Measurements from ENCODE around the gene MRPL55. TPM values are rescaled to one million over a fixed set of nuclear protein-coding genes. Genes with fewer than 3 reads are reported as not detected.
"Not testable (repeated sequence)": the region's sequence is repeated elsewhere in the genome, so short reads cannot be mapped to it uniquely, and the experiment has no call there.

MRPL55 gene
- polyA plus RNA-seq, 1 experiment, result 80.8 TPM

GRCh38 chr1:228114827-228115226 is 5.7 kb upstream of the MRPL55 start:
- TF ChIP-seq CTCF (IDR thresholded peaks at IDR 0.05; ENCODE audit: insufficient read depth, low read depth, low read length), result no peak
- no peak for DNase-seq (ENCODE audit: low read depth)
- ChIA-PET CTCF (no interaction called here), POLR2A (no interaction called here)
- Histone ChIP-seq H3K36me3 (ENCODE audit: control insufficient read depth, insufficient read depth, low read length) (no peaks in the 10 kb centered on the region), H3K4me3 (ENCODE audit: low read depth, low read length) (no peak overlapping the region), H3K27me3 (ENCODE audit: control insufficient read depth, insufficient read depth, low read length) (no peaks in the 10 kb centered on the region)

- Histone ChIP-seq H3K36me3 (ENCODE audit: control insufficient read depth, insufficient read depth, low read length) (peaks cover 3% of the 10 kb centered on the region), H3K27me3 (ENCODE audit: control insufficient read depth, insufficient read depth, low read length) (no peaks in the 10 kb centered on the region), H3K4me3 (ENCODE audit: low read depth, low read length) (no peak overlapping the region)
- TF ChIP-seq CTCF (IDR thresholded peaks at IDR 0.05; ENCODE audit: insufficient read depth, low read depth, low read length), result no peak
- POLR2A ChIA-PET, result no interaction called here
- CTCF ChIA-PET, result interaction anchor here (1.4 kb wide), 1 partner anchor 53 kb away, joined by 5 read pairs; the partner anchor contains the start of gene IBA57
- DNase-seq (ENCODE audit: low read depth), result no peak
Observed at GRCh38 chr1:228112617-228113016, 3.5 kb upstream of the MRPL55 start.

- H3K36me3 ChIP-seq (ENCODE audit: control insufficient read depth, insufficient read depth, low read length), result peaks cover 5% of the 10 kb centered on the region
- no peak for DNase-seq (ENCODE audit: low read depth)
- TF ChIP-seq CTCF (IDR thresholded peaks at IDR 0.05; ENCODE audit: insufficient read depth, low read depth, low read length), result no peak
- H3K4me3 ChIP-seq (ENCODE audit: low read depth, low read length), result no peak overlapping the region
- no peaks in the 10 kb centered on the region for H3K27me3 ChIP-seq (ENCODE audit: control insufficient read depth, insufficient read depth, low read length)
- ChIA-PET POLR2A (no interaction called here), CTCF (interaction anchor here (1.4 kb wide), 1 partner anchor 53 kb away, joined by 5 read pairs; the partner anchor contains the start of gene IBA57)
Observed at GRCh38 chr1:228112167-228112566, 3.1 kb upstream of the MRPL55 start.

- CTCF ChIA-PET, result interaction anchor here (1.1 to 2.5 kb wide), 2 partner anchors 11 to 19 kb away, joined by 3 to 8 read pairs; no protein-coding TSS in a partner anchor
- H3K27me3 ChIP-seq (ENCODE audit: control insufficient read depth, insufficient read depth, low read length); H3K4me3 ChIP-seq (ENCODE audit: low read depth, low read length); POLR2A ChIA-PET; H3K36me3 ChIP-seq (ENCODE audit: control insufficient read depth, insufficient read depth, low read length); DNase-seq (ENCODE audit: low read depth): not testable (repeated sequence)
Observed at GRCh38 chr1:228111315-228111714, 2.2 kb upstream of the MRPL55 start.

GRCh38 chr1:228110556-228110955 is 1.5 kb upstream of the MRPL55 start:
- H3K27me3 ChIP-seq (ENCODE audit: control insufficient read depth, insufficient read depth, low read length), result no peaks in the 10 kb centered on the region
- H3K36me3 ChIP-seq (ENCODE audit: control insufficient read depth, insufficient read depth, low read length), result peaks cover 13% of the 10 kb centered on the region
- ChIA-PET POLR2A (no interaction called here), CTCF (interaction anchor here (1.1 to 2.5 kb wide), 4 partner anchors 9 to 20 kb away, joined by 3 to 8 read pairs (median 6); no protein-coding TSS in a partner anchor)
- no peak for TF ChIP-seq CTCF (IDR thresholded peaks at IDR 0.05; ENCODE audit: insufficient read depth, low read depth, low read length)
- H3K4me3 ChIP-seq (ENCODE audit: low read depth, low read length), result no peak overlapping the region
- DNase-seq (ENCODE audit: low read depth), result no peak

- ChIA-PET CTCF (interaction anchor here (0.6 to 2.5 kb wide), 6 partner anchors 9 to 166 kb away, joined by 3 to 8 read pairs (median 5); partner anchors contain the start of gene IBA57), POLR2A (interaction anchor here (0.5 to 0.8 kb wide), 2 partner anchors 26 to 297 kb away, joined by 3 to 21 read pairs; partner anchors contain the start of gene TRIM11)
- no peaks in the 10 kb centered on the region for H3K27me3 ChIP-seq (ENCODE audit: control insufficient read depth, insufficient read depth, low read length)
- no peak for DNase-seq (ENCODE audit: low read depth)
- no peak for TF ChIP-seq CTCF (IDR thresholded peaks at IDR 0.05; ENCODE audit: insufficient read depth, low read depth, low read length)
- peak overlapping the region; percentile 99 for H3K4me3 ChIP-seq (ENCODE audit: low read depth, low read length)
- peaks cover 13% of the 10 kb centered on the region for H3K36me3 ChIP-seq (ENCODE audit: control insufficient read depth, insufficient read depth, low read length)
Observed at GRCh38 chr1:228109962-228110488, 926 bp upstream of the MRPL55 start.
